HCT116 (cell line): Measurements from ENCODE around the gene PDE4B. TPM values are rescaled to one million over a fixed set of nuclear protein-coding genes. Genes with fewer than 3 reads are reported as not detected.

ENCODE experiments used
- ATAC-seq: fragments of 200-7000 bp; cut with Tn5 transposase; 2 replicates; pipeline ENCODE4 v1.9.1; 2020; ENCODE audit warnings: mild to moderate bottlenecking, moderate library complexity
- BruUV-seq: library from RNA; stranded (reverse); fragments of 400-500 nt; replicated peaks from 2 replicates; lab custom pipeline; 2021; lab: Mats Ljungman, UMichigan
- CTCF ChIA-PET: fragments of 300-600 bp; sonication (Branson Sonifier 250); formaldehyde crosslinking; loops from one replicate; lab custom pipeline; 2021; ENCODE audit warnings: antibody characterized with exemption; lab: Charles Lee
- POLR2A ChIA-PET: fragments of 300-600, 350-600 bp; sonication (Branson Sonifier 250); formaldehyde crosslinking; loops from one replicate; lab custom pipeline; 2021; ENCODE audit warnings: antibody characterized with exemption; lab: Charles Lee
- RAD21 ChIA-PET, 2 experiments: fragments of 300-600 bp; sonication (Branson Sonifier 250); formaldehyde crosslinking; loops; one replicate each; lab custom pipeline; 2023; ENCODE audit warnings: low total read pairs in 2 of 2; ENCODE audit not compliant: uncharacterized antibody in 2 of 2, unreplicated experiment in 2 of 2, low non-redundant PET in 1 of 2; lab: Charles Lee
- DNase-seq: peaks from one replicate; pipeline ENCODE4 v3.0.0-alpha.2; 2010; ENCODE audit warnings: low read depth, low spot score
- H2AFZ ChIP-seq: fragments of 200-600 bp; shearing (Covaris generic), sonication (generic); 2 replicates; pipeline ENCODE4 v1.6.1; 2017; ENCODE audit warnings: low read depth, mixed run types, mixed read lengths, antibody characterized with exemption, low read length; ENCODE audit not compliant: poor library complexity, severe bottlenecking
- H3K27ac ChIP-seq: 2 replicates; pipeline ENCODE4 v1.5.1; 2012; ENCODE audit warnings: low read depth, low read length
- H3K27me3 ChIP-seq: fragments of 200-600 bp; sonication (generic); 2 replicates; pipeline ENCODE4 v1.6.1; 2016; ENCODE audit warnings: mixed run types, low read length, mixed read lengths; ENCODE audit not compliant: insufficient read depth
- H3K36me3 ChIP-seq, 2 experiments: fragments of 200-500 bp in 1 of 2; fragments of 200-600 bp in 1 of 2; sonication (Bioruptor generic) in 1 of 2; sonication (generic) in 1 of 2; 2 replicates each; pipeline versions ENCODE4 v1.5.1 to v1.6.1; 2014 to 2016; ENCODE audit warnings: low read length in 2 of 2, inconsistent platforms in 1 of 2, mixed read lengths in 1 of 2, mixed run types in 1 of 2; ENCODE audit not compliant: insufficient read depth in 2 of 2, control insufficient read depth in 1 of 2
- H3K4me1 ChIP-seq, 2 experiments: fragments of 200-600 bp in 1 of 2; sonication (generic) in 1 of 2; 2 replicates each; pipeline versions ENCODE4 v1.5.1 to v1.6.1; 2012 to 2017; ENCODE audit warnings: low read length in 2 of 2, inconsistent platforms in 1 of 2, mild to moderate bottlenecking in 1 of 2, mixed read lengths in 1 of 2, mixed run types in 1 of 2, moderate library complexity in 1 of 2; ENCODE audit not compliant: insufficient read depth in 2 of 2, control insufficient read depth in 1 of 2
- H3K4me2 ChIP-seq: fragments of 200-600 bp; sonication (generic); 2 replicates; pipeline ENCODE4 v1.6.1; 2017; ENCODE audit warnings: mixed run types, low read length, mixed read lengths
- H3K4me3 ChIP-seq, 2 experiments: fragments of 200-600 bp in 1 of 2; sonication (generic) in 1 of 2; replicated peaks in 1 of 2; 2 replicates each; pipeline ENCODE4 v1.5.1; 2011 to 2016; ENCODE audit warnings: low read length in 2 of 2, control low read depth in 1 of 2, low read depth in 1 of 2, mild to moderate bottlenecking in 1 of 2, mixed read lengths in 1 of 2, mixed run types in 1 of 2
- H3K79me2 ChIP-seq: fragments of 200-600 bp; sonication (generic); 2 replicates; pipeline ENCODE4 v1.6.1; 2017; ENCODE audit warnings: mild to moderate bottlenecking, mixed run types, low read length, moderate library complexity, mixed read lengths; ENCODE audit not compliant: insufficient read depth
- H3K9ac ChIP-seq: fragments of 200-600 bp; sonication (generic); 2 replicates; pipeline ENCODE4 v1.6.1; 2016; ENCODE audit warnings: low read length, mixed read lengths
- H3K9me2 ChIP-seq: fragments of 200-600 bp; sonication (generic), shearing (Covaris generic); 2 replicates; pipeline ENCODE4 v1.6.1; 2017; ENCODE audit warnings: mixed run types, mild to moderate bottlenecking, moderate library complexity; ENCODE audit not compliant: insufficient read depth
- H3K9me3 ChIP-seq, 2 experiments: fragments of 200-500 bp in 1 of 2; fragments of 200-600 bp in 1 of 2; sonication (Bioruptor generic) in 1 of 2; sonication (generic) in 1 of 2; 2 replicates each; pipeline ENCODE4 v1.6.1; 2014 to 2017; ENCODE audit warnings: low read length in 2 of 2, mixed read lengths in 2 of 2, inconsistent platforms in 1 of 2, low read depth in 1 of 2, mild to moderate bottlenecking in 1 of 2, mixed run types in 1 of 2, moderate library complexity in 1 of 2; ENCODE audit not compliant: control insufficient read depth in 1 of 2, insufficient read depth in 1 of 2
- H4K20me1 ChIP-seq: fragments of 200-600 bp; sonication (generic), shearing (Covaris generic); 2 replicates; pipeline ENCODE4 v1.6.1; 2017; ENCODE audit warnings: mixed run types, mild to moderate bottlenecking, moderate library complexity; ENCODE audit not compliant: insufficient read depth
- ELF1 ChIP-seq: IDR thresholded peaks from 2 replicates; pipeline ENCODE4 v1.6.1; 2012; ENCODE audit warnings: low read depth, borderline replicate concordance
- FOSL1 ChIP-seq: IDR thresholded peaks from 2 replicates; pipeline ENCODE4 v1.6.1; 2012; ENCODE audit warnings: low read depth
- POLR2A ChIP-seq: IDR thresholded peaks from 2 replicates; pipeline ENCODE4 v1.7.0; 2011; ENCODE audit warnings: borderline replicate concordance; ENCODE audit not compliant: insufficient read depth, insufficient read length; ENCODE audit errors: extremely low read depth
- REST ChIP-seq: IDR thresholded peaks from 2 replicates; pipeline ENCODE4 v1.6.1; 2012; ENCODE audit warnings: low read depth
- SIN3A ChIP-seq: IDR thresholded peaks from 2 replicates; pipeline ENCODE4 v1.6.1; 2012; ENCODE audit warnings: low read depth
- intact Hi-C: fragments of 100-400 bp; cut with micrococcal nuclease; formaldehyde crosslinking; loops from 2 replicates; pipeline ENCODE4 v1.10.0; 2022
- total RNA-seq: library from RNA; stranded (reverse); gene quantifications from one replicate; pipeline ENCODE4 v1.2.1, GENCODE V29; 2021; ENCODE audit not compliant: unreplicated experiment
- TF ChIP-seq, protein P1 (sequence below), 3 experiments: fragments of 200-600 bp in 1 of 3; sonication (generic) in 1 of 3; IDR thresholded peaks in 2 of 3; conservative IDR thresholded peaks in 1 of 3; 2 replicates each; pipeline ENCODE4 v1.5.1; 2012 to 2017; ENCODE audit warnings: low read depth in 2 of 3, low read length in 2 of 3, antibody characterized with exemption in 1 of 3, borderline replicate concordance in 1 of 3, control low read depth in 1 of 3, mild to moderate bottlenecking in 1 of 3, mixed read lengths in 1 of 3, mixed run types in 1 of 3, moderate library complexity in 1 of 3; ENCODE audit not compliant: insufficient read depth in 1 of 3

Gene PDE4B
- total RNA-seq, 1 experiment from 2014 or later: 76.9 TPM

- no peak for DNase-seq
- ATAC-seq: no peak
- Histone ChIP-seq H3K36me3 (no peaks in the 10 kb centered on the region), H3K4me3 (no peak overlapping the region), H4K20me1 (no peaks in the 10 kb centered on the region), H3K27ac (no peak overlapping the region), H3K27me3 (0 out of 2 replicates have a peak, but pooled peaks cover 10% of the 10 kb centered on the region), H3K9ac (no peak overlapping the region), H3K9me3 (no peaks in the 10 kb centered on the region), H3K4me1 (no peaks in the 10 kb centered on the region), H3K9me2 (no peaks in the 10 kb centered on the region), H2AFZ (no peak overlapping the region), H3K79me2 (no peaks in the 10 kb centered on the region), H3K4me2 (no peak overlapping the region)
- ChIA-PET RAD21 (no interaction called here), POLR2A (no interaction called here), CTCF (no interaction called here)
- BruUV-seq: no TSS peak
- intact Hi-C loops: no loop called here
- TF ChIP-seq POLR2A: no peak
- no peak for TF ChIP-seq SIN3A
- no peak for TF ChIP-seq FOSL1
- TF ChIP-seq, protein P1, sequence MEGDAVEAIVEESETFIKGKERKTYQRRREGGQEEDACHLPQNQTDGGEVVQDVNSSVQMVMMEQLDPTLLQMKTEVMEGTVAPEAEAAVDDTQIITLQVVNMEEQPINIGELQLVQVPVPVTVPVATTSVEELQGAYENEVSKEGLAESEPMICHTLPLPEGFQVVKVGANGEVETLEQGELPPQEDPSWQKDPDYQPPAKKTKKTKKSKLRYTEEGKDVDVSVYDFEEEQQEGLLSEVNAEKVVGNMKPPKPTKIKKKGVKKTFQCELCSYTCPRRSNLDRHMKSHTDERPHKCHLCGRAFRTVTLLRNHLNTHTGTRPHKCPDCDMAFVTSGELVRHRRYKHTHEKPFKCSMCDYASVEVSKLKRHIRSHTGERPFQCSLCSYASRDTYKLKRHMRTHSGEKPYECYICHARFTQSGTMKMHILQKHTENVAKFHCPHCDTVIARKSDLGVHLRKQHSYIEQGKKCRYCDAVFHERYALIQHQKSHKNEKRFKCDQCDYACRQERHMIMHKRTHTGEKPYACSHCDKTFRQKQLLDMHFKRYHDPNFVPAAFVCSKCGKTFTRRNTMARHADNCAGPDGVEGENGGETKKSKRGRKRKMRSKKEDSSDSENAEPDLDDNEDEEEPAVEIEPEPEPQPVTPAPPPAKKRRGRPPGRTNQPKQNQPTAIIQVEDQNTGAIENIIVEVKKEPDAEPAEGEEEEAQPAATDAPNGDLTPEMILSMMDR (IDR thresholded peaks at IDR 0.05 in 2 of 3, conservative IDR thresholded peaks at IDR 0.05 in 1 of 3; ENCODE audit: borderline replicate concordance in 1 of 3, insufficient read depth in 1 of 3, low read depth in 2 of 3, low read length in 2 of 3): no peak
- TF ChIP-seq ELF1: no peak
- TF ChIP-seq REST: no peak
Observed at GRCh38 chr1:66156144-66156543, 363.4 kb downstream of the PDE4B start.
